ENCODE results near the gene IQSEC1. TPM values are rescaled to one million over a fixed set of nuclear protein-coding genes. Genes with fewer than 3 reads are reported as not detected.

IQSEC1 gene
- total and polyA plus RNA-seq, 10 of the 15 experiments (the other 5 are each of a cell fraction or from before 2014, with no cell fraction given), result 0.92 to 55.2 (median 8.5) TPM

DNA sequence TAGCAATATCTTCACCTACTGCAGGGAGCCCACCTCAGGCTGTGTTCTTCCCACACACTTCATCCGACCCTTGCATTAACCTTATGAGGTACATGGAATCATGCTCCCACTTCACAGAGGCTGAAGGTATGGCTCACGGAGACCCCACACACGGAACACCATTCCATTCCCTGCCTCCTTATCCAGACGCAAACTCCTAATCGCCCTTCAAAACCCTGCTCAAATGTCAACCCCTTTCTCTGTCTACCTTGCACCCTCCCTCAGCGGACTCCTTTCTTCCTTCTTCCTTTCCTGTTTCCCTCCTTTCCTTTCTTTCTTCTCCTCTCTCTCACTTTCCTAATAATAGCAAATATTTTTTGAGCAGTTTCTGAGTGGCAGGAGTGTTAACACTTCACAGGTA, 23.8 kb downstream of the IQSEC1 start (continued):
- TF ChIP-seq, protein P1, sequence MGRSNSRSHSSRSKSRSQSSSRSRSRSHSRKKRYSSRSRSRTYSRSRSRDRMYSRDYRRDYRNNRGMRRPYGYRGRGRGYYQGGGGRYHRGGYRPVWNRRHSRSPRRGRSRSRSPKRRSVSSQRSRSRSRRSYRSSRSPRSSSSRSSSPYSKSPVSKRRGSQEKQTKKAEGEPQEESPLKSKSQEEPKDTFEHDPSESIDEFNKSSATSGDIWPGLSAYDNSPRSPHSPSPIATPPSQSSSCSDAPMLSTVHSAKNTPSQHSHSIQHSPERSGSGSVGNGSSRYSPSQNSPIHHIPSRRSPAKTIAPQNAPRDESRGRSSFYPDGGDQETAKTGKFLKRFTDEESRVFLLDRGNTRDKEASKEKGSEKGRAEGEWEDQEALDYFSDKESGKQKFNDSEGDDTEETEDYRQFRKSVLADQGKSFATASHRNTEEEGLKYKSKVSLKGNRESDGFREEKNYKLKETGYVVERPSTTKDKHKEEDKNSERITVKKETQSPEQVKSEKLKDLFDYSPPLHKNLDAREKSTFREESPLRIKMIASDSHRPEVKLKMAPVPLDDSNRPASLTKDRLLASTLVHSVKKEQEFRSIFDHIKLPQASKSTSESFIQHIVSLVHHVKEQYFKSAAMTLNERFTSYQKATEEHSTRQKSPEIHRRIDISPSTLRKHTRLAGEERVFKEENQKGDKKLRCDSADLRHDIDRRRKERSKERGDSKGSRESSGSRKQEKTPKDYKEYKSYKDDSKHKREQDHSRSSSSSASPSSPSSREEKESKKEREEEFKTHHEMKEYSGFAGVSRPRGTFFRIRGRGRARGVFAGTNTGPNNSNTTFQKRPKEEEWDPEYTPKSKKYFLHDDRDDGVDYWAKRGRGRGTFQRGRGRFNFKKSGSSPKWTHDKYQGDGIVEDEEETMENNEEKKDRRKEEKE (IDR thresholded peaks at IDR 0.05), result no peak

GRCh38 chr3:13047296-13048165, 25.7 kb downstream of the IQSEC1 start:
- CTCF ChIA-PET, result interaction anchor here (0.5 to 4.7 kb wide), 35 partner anchors 10 to 421 kb away, joined by 3 to 56 read pairs (median 4); no protein-coding TSS in a partner anchor
- POLR2A ChIA-PET, result interaction anchor here (0.8 to 6.9 kb wide), 8 partner anchors 9 to 50 kb away, joined by 3 to 84 read pairs (median 8); no protein-coding TSS in a partner anchor
- DNase-seq (ENCODE audit: low read depth, low spot score) (no peak), FAIRE-seq (no peak), ATAC-seq (peak; percentile 6)
- H3K9me3 ChIP-seq (replicated peaks; ENCODE audit: control insufficient read depth, insufficient read depth, low read length), result no peaks in the 10 kb centered on the region
- peaks cover 32% of the 10 kb centered on the region for H3K4me1 ChIP-seq (ENCODE audit: control insufficient read depth, insufficient read depth, low read length)
- no peak overlapping the region; the same call in 1 of the 2 replicates for H3K9ac ChIP-seq (ENCODE audit: control insufficient read depth, insufficient read depth, low read length)
- no peaks in the 10 kb centered on the region for H4K20me1 ChIP-seq (ENCODE audit: control insufficient read depth, insufficient read depth)
- SMC1A ChIA-PET (ENCODE audit: uncharacterized antibody, unreplicated experiment), result interaction anchor here (0.6 to 4.7 kb wide), 23 partner anchors 8 to 160 kb away, joined by 3 to 71 read pairs (median 5); no protein-coding TSS in a partner anchor
- H3K36me3 ChIP-seq (ENCODE audit: control insufficient read depth in 2 of 2, insufficient read depth in 2 of 2, low read length in 1 of 2), result no peaks in the 10 kb centered on the region; a peak in 1 of 4 replicates
- peak overlapping the region; percentile 70 for H3K27ac ChIP-seq (ENCODE audit: control insufficient read depth, insufficient read depth)
- in situ Hi-C loops (cut with MboI) (no loop called here), intact Hi-C loops (cut with micrococcal nuclease; ENCODE audit: unreplicated experiment) (loop anchor here (2.0 kb wide), 1 partner anchor 37 kb away; no protein-coding TSS in a partner anchor)
- H3K79me2 ChIP-seq (ENCODE audit: control insufficient read depth, insufficient read depth, low read length), result peaks cover 3% of the 10 kb centered on the region
- peak overlapping the region; percentile 74 for H3K4me2 ChIP-seq (ENCODE audit: control insufficient read depth, insufficient read depth)
- RAD21 ChIA-PET (ENCODE audit: unreplicated experiment), result interaction anchor here (0.9 to 5.0 kb wide), 16 partner anchors 15 to 404 kb away, joined by 3 to 93 read pairs (median 6); partner anchors contain the start of gene RPL32
- H3K4me3 ChIP-seq, result no peak overlapping the region
- no peak overlapping the region for H2AFZ ChIP-seq (ENCODE audit: control insufficient read depth, low read depth, low read length)
- WGBS (ENCODE audit: insufficient coverage, insufficient replicate concordance, low lambda C conversion rate, missing lambda C conversion rate), result 83% methylated on average over 11 of the region's 11 CpGs
- BruUV-seq (replicated peaks), result no TSS peak
- H3K27me3 ChIP-seq (replicated peaks in 1 of 2; ENCODE audit: control insufficient read depth in 2 of 2, insufficient read depth in 2 of 2, low read length in 1 of 2), result no peaks in the 10 kb centered on the region
- TF ChIP-seq RELA (IDR thresholded peaks at IDR 0.05; ENCODE audit: borderline replicate concordance, partially characterized antibody), result no peak
- no peak for TF ChIP-seq NR2C1 (IDR thresholded peaks at IDR 0.05)
- TF ChIP-seq FOS (IDR thresholded peaks at IDR 0.05; ENCODE audit: borderline replicate concordance, extremely low read depth, insufficient read length), result no peak
- peak; percentile 36 for TF ChIP-seq MYC (IDR thresholded peaks at IDR 0.05; ENCODE audit: insufficient read depth, insufficient read length, insufficient replicate concordance, low read length, severe bottlenecking)
- TF ChIP-seq CTCF (IDR thresholded peaks at IDR 0.05 in 2 of 3, conservative IDR thresholded peaks at IDR 0.05 in 1 of 3; ENCODE audit: control insufficient read depth in 2 of 3, extremely low read depth in 1 of 3, insufficient read depth in 1 of 3, low read depth in 3 of 3, low read length in 3 of 3), result peak; percentile 35 to 50 (median 35); a peak in 4 of 6 replicates
- TF ChIP-seq MEF2B (IDR thresholded peaks at IDR 0.05; ENCODE audit: partially characterized antibody, poor library complexity, severe bottlenecking), result no peak
- no peak for TF ChIP-seq SIN3A (IDR thresholded peaks at IDR 0.05; ENCODE audit: low read depth, low read length)
- peak; percentile 48; the same call in 1 of the 2 replicates for TF ChIP-seq RAD21 (IDR thresholded peaks at IDR 0.05; ENCODE audit: insufficient read depth, low read depth, low read length)
- 0 out of 2 replicates have a peak, but pooled peaks have one; percentile 2 for TF ChIP-seq YY1 (IDR thresholded peaks at IDR 0.05; ENCODE audit: low read depth, low read length)
- no peak for TF ChIP-seq HDAC2 (IDR thresholded peaks at IDR 0.05)
- no peak for TF ChIP-seq E2F4 (IDR thresholded peaks at IDR 0.05; ENCODE audit: low read depth, low read length)

Data from GM12878 (cell line).